Naive B cell (primary cell): ENCODE data around the gene EML4. TPM values are rescaled to one million over a fixed set of nuclear protein-coding genes. Genes with fewer than 3 reads are reported as not detected.
A peak's percentile ranks its signal among the peaks of the same experiment; 100 is the strongest.
"Not testable (repeated sequence)": the region's sequence is repeated elsewhere in the genome, so short reads cannot be mapped to it uniquely, and the experiment has no call there.

Experiments used
- ATAC-seq, 2 donors: fragments of 150-1000 bp; cut with Tn5 transposase; 2 replicates each; pipeline ENCODE4 v1.10.0; 2021; ENCODE audit warnings: low read depth in 2 of 2, mild to moderate bottlenecking in 2 of 2, moderate library complexity in 2 of 2
- DNase-seq: peaks from one replicate; pipeline ENCODE4 v3.0.0; 2022
- H3K27ac Mint-ChIP-seq, 6 donors: one replicate each; pipeline ENCODE4 v1.8.0; 2020 to 2022; ENCODE audit warnings: mild to moderate bottlenecking in 6 of 6, mixed read lengths in 6 of 6, moderate library complexity in 5 of 6, inconsistent platforms in 2 of 6
- H3K27me3 Mint-ChIP-seq, 3 donors: one replicate each; pipeline ENCODE4 v1.8.0; 2021 to 2022; ENCODE audit warnings: mixed read lengths in 3 of 3, mild to moderate bottlenecking in 1 of 3
- H3K36me3 Mint-ChIP-seq, 2 donors: one replicate each; pipeline ENCODE4 v1.8.0; 2020 to 2022; ENCODE audit warnings: mixed read lengths in 2 of 2, inconsistent platforms in 1 of 2, mild to moderate bottlenecking in 1 of 2
- H3K4me1 Mint-ChIP-seq, 3 donors: one replicate each; pipeline ENCODE4 v1.8.0; 2020 to 2022; ENCODE audit warnings: mixed read lengths in 3 of 3, inconsistent platforms in 1 of 3, mild to moderate bottlenecking in 1 of 3, moderate library complexity in 1 of 3
- H3K4me3 Mint-ChIP-seq, 8 donors: one replicate each; pipeline ENCODE4 v1.8.0; 2020 to 2022; ENCODE audit warnings: mild to moderate bottlenecking in 8 of 8, mixed read lengths in 8 of 8, moderate library complexity in 8 of 8, inconsistent platforms in 2 of 8
- H3K9me3 Mint-ChIP-seq, 7 donors: one replicate each; pipeline ENCODE4 v1.8.0; 2020 to 2022; ENCODE audit warnings: mixed read lengths in 7 of 7, mild to moderate bottlenecking in 5 of 7, inconsistent platforms in 2 of 7, moderate library complexity in 1 of 7
- polyA plus RNA-seq, 6 donors: library from polyadenylated mRNA; unstranded; fragments of 300-500 nt; fragmentation: Illumina TruSeq; gene quantifications; one replicate each; pipeline ENCODE4 v1.2.3, GENCODE V29; 2021; ENCODE audit warnings: low read depth in 6 of 6

EML4 gene
- polyA plus RNA-seq, 6 donors from 2014 or later: 33.3 to 77.6 (median 62.5) TPM

DNA sequence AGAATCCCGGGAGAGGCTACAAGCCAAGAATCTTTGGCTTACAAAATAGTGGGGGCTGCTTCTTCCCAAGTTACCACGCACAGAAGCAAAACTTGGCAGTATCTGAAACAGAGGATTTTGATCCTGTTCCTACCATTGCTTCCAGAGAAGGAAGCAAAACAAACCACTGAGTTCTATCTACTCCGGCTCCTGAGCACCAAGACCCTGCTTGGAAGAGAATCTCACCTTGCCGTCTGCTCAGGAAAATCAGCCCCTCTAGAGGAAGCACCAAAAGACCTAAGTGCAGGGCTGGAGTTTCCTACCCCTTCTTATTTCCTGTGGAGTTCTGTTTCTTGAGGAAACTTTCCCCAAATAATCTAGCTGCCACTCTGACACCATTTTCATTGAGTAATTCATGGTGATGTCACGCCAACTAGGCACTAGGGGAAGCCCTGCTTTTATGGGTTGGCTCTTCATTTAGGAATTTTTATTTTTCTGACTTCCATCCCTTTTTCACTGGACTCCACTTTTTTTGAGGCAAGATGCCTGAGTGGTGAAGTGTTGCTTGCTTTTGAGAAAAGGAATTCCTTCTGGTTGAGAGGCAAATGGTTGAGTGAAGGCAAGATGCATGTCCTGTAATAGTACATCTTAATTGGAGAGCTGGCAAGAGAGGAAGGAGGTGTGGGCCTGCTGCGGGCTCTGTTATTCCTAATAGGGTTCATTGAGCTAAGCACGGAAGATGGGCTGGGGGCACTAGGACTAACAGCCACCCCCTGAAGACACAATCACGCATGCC is 36.8 kb upstream of the EML4 start:
- peak in 1 of 2 donors; percentile 0 for ATAC-seq
- no peaks in the 10 kb centered on the region for H3K27me3 Mint-ChIP-seq
- no peak for DNase-seq

DNA sequence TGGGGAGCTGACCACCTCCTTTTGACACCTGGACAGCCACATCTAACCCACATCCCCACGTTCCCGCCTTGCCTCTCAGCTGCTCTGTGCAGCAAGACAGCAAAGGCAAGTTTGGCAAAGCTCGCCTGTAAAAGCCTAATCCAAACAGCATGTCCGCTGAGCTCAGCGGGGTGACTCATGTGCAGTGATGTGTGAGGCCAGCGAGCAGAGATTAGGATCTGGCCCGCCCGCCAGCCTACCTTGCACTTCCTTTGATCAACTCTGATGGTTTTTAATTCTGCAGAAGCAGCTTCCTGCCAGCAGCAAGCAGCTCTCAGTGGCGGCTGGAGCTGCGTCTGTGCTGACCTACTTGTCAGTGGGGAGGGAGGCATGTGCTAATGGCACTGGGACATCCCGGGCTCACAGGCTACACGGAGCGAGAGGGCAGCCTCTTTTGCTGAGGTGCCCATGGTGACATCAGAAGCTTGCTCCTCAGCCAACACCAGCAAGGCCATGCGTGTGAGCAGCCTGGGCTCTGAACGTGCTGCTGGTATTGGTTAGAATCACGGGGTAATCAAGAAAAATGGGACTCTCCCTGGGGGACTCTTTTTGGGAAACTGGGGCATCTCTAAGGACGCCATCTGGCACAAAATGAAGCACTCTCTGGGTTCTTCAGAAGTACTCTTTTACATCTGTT is 36.0 kb upstream of the EML4 start:
- ATAC-seq (peak; percentile 87 to 89), DNase-seq (peak; percentile 72)
- Mint-ChIP-seq H3K9me3 (no peaks in the 10 kb centered on the region), H3K27ac (peak overlapping the region; percentile 82 to 95 (median 90)), H3K4me3 (peak overlapping the region; percentile 46 to 91 (median 82)), H3K36me3 (no peaks in the 10 kb centered on the region), H3K27me3 (no peaks in the 10 kb centered on the region), H3K4me1 (peaks cover 47 to 84% (median 75%) of the 10 kb centered on the region in 3 donors)

More for the DNA sequence above, 36.8 kb upstream of the EML4 start:
- no peaks in the 10 kb centered on the region for H3K36me3 Mint-ChIP-seq
- H3K4me1 Mint-ChIP-seq: peaks cover 55 to 89% (median 82%) of the 10 kb centered on the region in 3 donors
- peak overlapping the region; percentile 28 to 95 (median 88) for H3K27ac Mint-ChIP-seq
- peak overlapping the region in 7 of 8 donors; percentile 46 to 91 (median 80) for H3K4me3 Mint-ChIP-seq
- H3K9me3 Mint-ChIP-seq: no peaks in the 10 kb centered on the region

DNA sequence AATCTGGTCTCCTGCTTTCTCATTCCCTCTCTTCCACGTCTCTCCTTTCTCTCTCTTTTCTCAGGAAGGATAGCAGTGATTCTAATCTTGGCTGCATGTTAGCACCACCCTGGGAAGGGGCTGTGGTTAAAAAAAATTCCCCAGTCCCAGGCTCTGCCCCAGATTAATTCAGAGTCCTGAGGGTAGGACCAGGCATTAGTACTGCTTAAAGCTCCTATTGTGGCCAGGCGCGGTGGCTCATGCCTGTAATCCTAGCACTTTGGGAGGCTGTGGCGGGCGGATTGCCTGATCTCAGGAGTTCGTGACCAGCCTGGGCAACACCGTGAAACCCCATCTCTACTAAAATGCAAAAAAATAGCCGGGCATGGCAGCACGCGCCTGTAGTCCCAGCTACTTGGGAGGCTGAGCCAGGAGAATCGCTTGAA is 35.4 kb upstream of the EML4 start:
- peaks cover 42 to 77% (median 68%) of the 10 kb centered on the region in 3 donors for H3K4me1 Mint-ChIP-seq
- no peak for DNase-seq
- no peaks in the 10 kb centered on the region for H3K9me3 Mint-ChIP-seq
- H3K36me3 Mint-ChIP-seq: no peaks in the 10 kb centered on the region
- peak overlapping the region in 7 of 8 donors; percentile 1 to 91 (median 80) for H3K4me3 Mint-ChIP-seq
- no peak for ATAC-seq
- peak overlapping the region; percentile 60 to 95 (median 80) for H3K27ac Mint-ChIP-seq
- no peaks in the 10 kb centered on the region for H3K27me3 Mint-ChIP-seq

DNA sequence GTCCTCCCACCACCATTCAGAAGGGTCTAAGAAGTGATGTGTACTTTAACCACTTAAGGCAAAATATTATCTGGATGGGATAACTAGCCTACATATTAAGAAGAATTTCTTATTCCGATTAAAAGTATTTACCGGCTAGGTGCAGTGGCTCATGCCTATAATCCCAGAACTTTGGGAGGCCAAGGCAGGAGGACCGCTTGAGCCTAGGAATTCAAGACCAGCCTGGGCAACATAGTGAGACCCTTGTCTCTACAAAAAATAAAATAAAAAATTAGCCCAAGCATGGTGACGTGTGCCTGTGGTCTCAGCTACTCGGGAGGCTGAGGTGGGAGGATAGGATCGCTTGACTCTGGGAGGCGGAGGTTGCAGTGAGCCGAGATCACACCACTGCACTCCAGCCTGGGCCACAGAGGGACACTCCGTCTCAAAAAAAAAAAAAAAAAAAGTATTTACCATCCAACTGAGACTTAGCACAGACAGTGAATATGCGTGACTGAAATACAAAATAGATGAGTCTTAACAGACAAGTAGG is 34.7 kb upstream of the EML4 start:
- H3K27me3 Mint-ChIP-seq, DNase-seq, ATAC-seq, H3K9me3 Mint-ChIP-seq, H3K36me3 Mint-ChIP-seq, H3K4me3 Mint-ChIP-seq: not testable (repeated sequence)
- Mint-ChIP-seq H3K4me1 (peaks cover 38 to 70% (median 61%) of the 10 kb centered on the region in 3 donors), H3K27ac (peak overlapping the region in 2 of 6 donors; percentile 79 to 86)

DNA sequence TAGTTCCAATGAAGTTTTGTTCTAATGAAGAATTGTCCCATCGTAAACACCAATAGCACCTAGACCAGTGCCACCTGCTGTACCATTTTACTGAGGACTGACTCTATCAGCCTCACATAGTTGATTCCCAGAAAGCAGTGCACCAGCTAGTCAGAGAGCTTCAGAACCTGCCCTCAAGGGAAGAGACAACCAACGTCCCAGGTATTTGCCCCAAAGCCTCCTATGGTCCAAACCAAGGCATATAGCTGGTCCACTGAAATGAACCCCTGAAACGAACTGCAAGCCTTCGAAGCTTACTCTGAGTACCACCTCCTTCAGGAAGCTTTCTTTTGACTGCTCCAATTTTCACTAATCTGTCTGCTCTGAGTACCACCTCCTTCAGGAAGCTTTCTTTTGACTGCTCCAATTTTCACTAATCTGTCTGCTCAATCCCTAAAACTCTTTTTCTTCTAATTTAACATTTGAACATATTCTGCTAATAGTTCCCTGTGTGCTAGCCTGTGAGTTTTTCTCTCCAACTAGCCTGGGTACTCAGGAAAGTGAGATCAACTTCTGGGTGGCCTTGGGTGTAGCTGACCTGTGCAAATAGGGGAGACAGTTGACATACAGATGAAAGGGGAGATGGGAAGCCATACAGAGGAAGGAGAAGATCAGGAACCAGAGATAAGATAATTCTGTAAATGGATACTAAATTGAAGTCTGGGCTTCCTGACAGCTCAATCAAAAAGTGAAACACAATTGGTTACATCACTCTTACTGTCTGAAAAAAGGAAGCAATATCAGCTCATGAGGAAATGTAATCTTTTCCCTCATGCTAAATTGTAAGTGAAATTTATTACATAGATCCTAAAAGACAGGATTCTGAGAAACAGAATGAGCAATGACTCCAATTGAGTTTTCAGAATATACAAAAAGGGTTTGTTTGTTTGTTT is 33.5 kb upstream of the EML4 start:
- Mint-ChIP-seq H3K4me1 (peaks cover 26 to 58% (median 49%) of the 10 kb centered on the region in 3 donors), H3K4me3 (peak overlapping the region in 7 of 8 donors; percentile 3 to 81 (median 34)), H3K9me3 (no peaks in the 10 kb centered on the region), H3K36me3 (no peaks in the 10 kb centered on the region), H3K27me3 (no peaks in the 10 kb centered on the region), H3K27ac (peak overlapping the region; percentile 86 to 99 (median 96))
- ATAC-seq (peak in 1 of 2 donors; percentile 15), DNase-seq (peak; percentile 24)

DNA sequence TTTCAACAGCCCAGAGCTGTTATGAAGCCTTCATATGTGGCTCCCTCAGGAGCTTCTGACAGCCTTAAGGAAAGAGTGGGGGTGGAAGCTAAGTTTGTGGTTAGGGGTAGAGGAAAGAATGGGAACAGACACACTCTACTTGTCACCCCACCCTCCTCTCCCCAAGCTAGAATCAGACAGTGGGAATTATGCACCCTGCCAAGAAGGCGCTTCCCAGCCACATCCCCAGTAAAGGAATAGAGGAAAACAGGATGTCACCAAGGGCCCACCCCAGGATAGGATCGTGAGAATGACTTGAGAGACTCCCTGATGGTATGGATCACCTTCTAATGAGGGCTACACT is 32.4 kb upstream of the EML4 start:
- Mint-ChIP-seq H3K36me3 (no peaks in the 10 kb centered on the region), H3K4me1 (peaks cover 35 to 59% (median 53%) of the 10 kb centered on the region in 3 donors), H3K4me3 (no peak overlapping the region), H3K27ac (peak overlapping the region in 5 of 6 donors; percentile 33 to 90 (median 86)), H3K9me3 (no peaks in the 10 kb centered on the region), H3K27me3 (no peaks in the 10 kb centered on the region)
- ATAC-seq: no peak
- DNase-seq: no peak

DNA sequence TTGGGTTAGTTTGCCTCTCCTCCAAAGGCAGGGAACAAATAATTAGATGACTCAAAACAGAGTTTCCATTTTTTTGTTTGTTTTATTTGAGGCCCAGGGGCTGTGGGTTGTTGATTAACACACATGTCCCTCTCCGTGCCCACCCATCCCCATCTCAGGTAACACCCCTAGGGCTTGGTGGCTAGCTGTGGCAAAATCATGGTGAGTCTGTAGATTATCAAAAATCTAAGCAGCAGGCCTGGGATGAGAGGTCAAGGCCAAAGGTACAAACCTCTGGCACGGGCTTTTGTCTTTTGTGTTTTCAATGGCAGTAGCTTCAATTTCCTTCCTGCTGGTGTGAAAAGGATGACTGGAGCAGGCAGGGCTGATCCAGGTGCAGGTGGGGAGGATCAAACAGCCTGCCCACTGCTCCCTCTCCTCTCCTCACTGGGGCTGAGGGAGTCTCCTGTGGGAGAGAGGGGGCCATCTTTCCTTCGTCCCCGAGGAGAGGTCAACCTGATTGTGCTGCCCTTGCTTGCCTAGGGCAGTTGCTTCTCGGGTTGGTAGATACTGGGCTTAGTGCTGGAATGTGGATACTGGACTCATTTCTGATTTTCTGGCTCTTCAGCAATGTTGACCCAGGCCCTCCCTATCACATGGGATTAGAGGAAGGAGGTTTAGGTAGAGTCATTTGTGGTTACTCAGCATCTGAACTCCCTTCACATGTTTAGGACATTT is 31.9 kb upstream of the EML4 start:
- Mint-ChIP-seq H3K36me3 (no peaks in the 10 kb centered on the region), H3K27me3 (no peaks in the 10 kb centered on the region), H3K4me1 (peaks cover 39 to 61% (median 51%) of the 10 kb centered on the region in 3 donors), H3K27ac (peak overlapping the region in 2 of 6 donors; percentile 33 to 52), H3K4me3 (no peak overlapping the region), H3K9me3 (no peaks in the 10 kb centered on the region)
- ATAC-seq: no peak
- DNase-seq: no peak

DNA sequence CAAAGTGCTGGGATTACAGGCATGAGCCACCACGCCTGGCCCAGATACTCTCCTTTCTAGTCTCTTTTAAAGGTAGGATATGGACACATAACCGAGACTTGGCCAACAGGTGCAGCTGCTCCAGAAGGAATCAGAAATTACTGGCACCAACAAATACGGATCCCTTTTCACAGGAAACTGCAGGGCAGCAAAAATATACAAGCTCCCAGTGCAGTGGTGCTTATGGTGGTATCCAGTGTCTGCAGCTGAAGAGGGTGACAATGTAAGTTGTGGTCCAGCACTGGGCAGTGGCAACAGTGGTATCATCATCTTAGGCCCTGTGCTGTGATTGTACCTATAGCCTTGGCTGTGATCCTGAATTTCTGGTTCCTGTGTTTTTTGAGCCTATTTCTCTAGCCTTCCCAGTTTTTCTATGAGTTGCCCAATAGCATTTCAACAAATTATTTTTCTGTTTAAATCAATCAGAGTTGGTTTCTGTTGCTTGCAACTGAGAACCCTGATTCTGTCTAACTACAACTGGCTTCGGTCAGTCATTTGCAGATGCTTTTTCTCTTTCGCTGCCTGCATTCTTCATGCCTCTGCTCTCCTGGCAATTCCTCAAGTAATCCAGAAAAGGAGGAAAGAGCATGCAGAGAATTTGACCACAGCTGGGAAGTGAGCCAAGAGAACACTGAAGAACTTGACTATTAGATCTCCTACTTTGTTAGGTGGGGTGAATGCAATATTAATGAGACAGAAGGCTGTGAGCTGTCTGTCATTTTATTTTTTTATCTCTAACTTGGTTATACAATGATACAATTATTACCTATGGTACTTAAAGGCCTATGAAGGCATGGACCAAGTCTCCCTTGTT is 30.8 kb upstream of the EML4 start:
- Mint-ChIP-seq H3K27me3 (no peaks in the 10 kb centered on the region), H3K9me3 (no peaks in the 10 kb centered on the region), H3K36me3 (no peaks in the 10 kb centered on the region), H3K4me3 (no peak overlapping the region), H3K27ac (peak overlapping the region in 1 of 6 donors; percentile 38), H3K4me1 (peaks cover 34 to 57% (median 40%) of the 10 kb centered on the region in 3 donors)
- ATAC-seq: no peak
- no peak for DNase-seq

DNA sequence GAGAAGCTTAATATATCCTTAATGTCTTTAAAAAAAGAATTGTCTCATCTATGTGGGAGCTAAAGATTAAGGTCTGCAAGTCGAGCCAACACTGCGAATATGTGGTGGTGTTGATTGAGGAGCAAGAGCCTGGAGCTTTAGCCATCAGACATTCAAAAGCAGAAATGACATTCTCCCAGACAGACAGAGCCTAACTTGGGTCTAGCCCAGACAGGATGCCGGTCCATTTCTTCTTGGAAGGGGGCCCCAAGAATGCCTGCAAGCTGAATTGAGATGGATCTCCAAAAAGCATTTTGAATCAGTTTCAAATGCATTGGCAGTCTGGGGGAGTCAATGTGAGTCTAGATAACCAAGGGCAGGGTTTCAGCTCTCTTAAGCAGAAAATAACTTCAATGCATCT is 30.1 kb upstream of the EML4 start:
- Mint-ChIP-seq H3K4me3 (no peak overlapping the region), H3K9me3 (no peaks in the 10 kb centered on the region), H3K4me1 (peaks cover 29 to 50% (median 33%) of the 10 kb centered on the region in 3 donors), H3K36me3 (no peaks in the 10 kb centered on the region), H3K27me3 (no peaks in the 10 kb centered on the region), H3K27ac (no peak overlapping the region)
- ATAC-seq (no peak), DNase-seq (no peak)

DNA sequence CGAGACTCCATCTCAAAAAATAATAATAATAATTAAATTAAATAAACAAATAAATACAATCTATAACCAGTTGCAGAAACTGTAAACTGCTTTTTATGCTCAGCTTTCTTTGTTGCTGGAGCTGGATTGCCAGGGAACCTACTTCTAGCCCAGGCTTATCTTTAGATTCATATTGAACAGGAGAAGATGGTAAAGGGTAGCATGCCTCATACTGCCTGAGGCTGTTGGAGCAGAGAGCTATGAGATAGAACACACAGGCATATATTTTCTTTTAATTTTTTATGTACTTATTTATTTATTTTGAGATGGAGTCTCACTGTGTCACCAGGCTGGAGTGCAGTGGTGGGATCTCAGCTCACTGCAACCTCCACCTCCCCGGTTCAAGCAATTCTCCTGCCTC is 28.7 kb upstream of the EML4 start:
- Mint-ChIP-seq H3K9me3 (no peaks in the 10 kb centered on the region), H3K27me3 (no peaks in the 10 kb centered on the region), H3K36me3 (no peaks in the 10 kb centered on the region), H3K4me3 (peak overlapping the region in 4 of 8 donors; percentile 15 to 80 (median 48)), H3K27ac (no peak overlapping the region), H3K4me1 (peaks cover 29 to 41% (median 31%) of the 10 kb centered on the region in 3 donors)
- ATAC-seq (no peak), DNase-seq (no peak)

DNA sequence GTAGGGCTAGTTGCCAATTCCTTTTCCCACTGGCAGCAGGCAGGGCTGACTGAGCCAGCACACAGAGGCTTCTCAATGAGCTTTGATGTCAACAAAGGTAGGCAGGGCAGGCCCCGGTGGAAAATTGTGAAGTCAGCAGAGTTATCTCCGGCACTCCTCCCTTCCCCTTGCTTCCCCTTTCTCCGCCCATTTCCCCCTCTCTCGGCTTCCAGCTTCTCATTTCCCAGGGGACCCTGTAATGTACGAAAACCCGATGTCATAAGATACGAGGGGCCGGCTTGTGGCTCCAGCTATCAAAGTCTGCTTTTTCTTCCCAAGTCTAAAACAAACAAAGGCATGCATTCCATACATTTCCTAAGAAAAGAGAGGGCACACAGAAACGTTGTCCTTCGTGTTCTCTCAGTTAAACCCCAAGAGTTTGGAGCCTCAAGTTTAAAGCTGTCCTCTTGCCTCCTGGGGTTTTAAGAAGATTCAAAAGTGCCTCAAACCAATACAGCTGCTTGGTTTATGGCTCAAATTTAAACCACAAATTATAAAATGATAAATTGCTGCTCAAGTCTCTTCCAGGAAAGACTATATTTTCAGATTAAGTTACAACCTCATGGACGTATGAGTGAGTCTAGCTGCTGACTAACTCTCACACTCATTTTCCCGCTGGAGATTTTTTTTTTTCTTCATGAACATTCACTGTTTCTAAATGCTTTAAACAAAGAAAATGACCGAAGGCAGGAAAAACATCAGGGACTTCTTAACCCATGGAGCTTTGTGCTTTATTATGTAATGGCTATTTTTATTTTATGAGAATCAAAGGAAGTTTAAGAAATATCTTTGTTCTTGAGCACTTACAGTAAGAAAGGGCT is 27.2 kb upstream of the EML4 start:
- peak overlapping the region in 7 of 8 donors; percentile 56 to 82 (median 60) for H3K4me3 Mint-ChIP-seq
- peaks cover 0 to 7% of the 10 kb centered on the region in 2 donors for H3K36me3 Mint-ChIP-seq
- no peaks in the 10 kb centered on the region for H3K27me3 Mint-ChIP-seq
- H3K9me3 Mint-ChIP-seq: no peaks in the 10 kb centered on the region
- ATAC-seq (peak; percentile 81 to 86), DNase-seq (peak; percentile 46)
- peak overlapping the region in 4 of 6 donors; percentile 12 to 97 (median 70) for H3K27ac Mint-ChIP-seq
- peaks cover 18 to 27% (median 24%) of the 10 kb centered on the region in 3 donors for H3K4me1 Mint-ChIP-seq
